IMR-90 (cell line): ENCODE measurements around the gene UNC13B.

Experiments
- CEBPB ChIP-seq: IDR thresholded peaks from 2 replicates; pipeline ENCODE4 v1.6.1; 2012; ENCODE audit warnings: low read depth, low read length, improper control_type of control experiment
- CHD1 ChIP-seq: IDR thresholded peaks from 2 replicates; pipeline ENCODE4 v1.6.1; 2012; ENCODE audit warnings: low read depth, low read length, improper control_type of control experiment
- CTCF ChIP-seq: conservative IDR thresholded peaks from 2 replicates; pipeline ENCODE4 v1.5.1; 2012; ENCODE audit warnings: mild to moderate bottlenecking, low read depth, low read length, improper control_type of control experiment
- MAFK ChIP-seq: IDR thresholded peaks from 2 replicates; pipeline ENCODE4 v1.6.1; 2012; ENCODE audit warnings: low read depth, low read length, improper control_type of control experiment

- TF ChIP-seq CHD1: no peak
- no peak for TF ChIP-seq CEBPB
- no peak for TF ChIP-seq CTCF
- no peak for TF ChIP-seq MAFK
Observed at GRCh38 chr9:35272989-35273388, 111.2 kb downstream of the UNC13B start.
